Measurements from ENCODE around the gene PCDH9. TPM values are rescaled to one million over a fixed set of nuclear protein-coding genes. Genes with fewer than 3 reads are reported as not detected.

The PCDH9 gene
- total and polyA plus RNA-seq, 7 experiments from 2014 or later: 0.08 to 1.3 (median 0.21) TPM

DNA sequence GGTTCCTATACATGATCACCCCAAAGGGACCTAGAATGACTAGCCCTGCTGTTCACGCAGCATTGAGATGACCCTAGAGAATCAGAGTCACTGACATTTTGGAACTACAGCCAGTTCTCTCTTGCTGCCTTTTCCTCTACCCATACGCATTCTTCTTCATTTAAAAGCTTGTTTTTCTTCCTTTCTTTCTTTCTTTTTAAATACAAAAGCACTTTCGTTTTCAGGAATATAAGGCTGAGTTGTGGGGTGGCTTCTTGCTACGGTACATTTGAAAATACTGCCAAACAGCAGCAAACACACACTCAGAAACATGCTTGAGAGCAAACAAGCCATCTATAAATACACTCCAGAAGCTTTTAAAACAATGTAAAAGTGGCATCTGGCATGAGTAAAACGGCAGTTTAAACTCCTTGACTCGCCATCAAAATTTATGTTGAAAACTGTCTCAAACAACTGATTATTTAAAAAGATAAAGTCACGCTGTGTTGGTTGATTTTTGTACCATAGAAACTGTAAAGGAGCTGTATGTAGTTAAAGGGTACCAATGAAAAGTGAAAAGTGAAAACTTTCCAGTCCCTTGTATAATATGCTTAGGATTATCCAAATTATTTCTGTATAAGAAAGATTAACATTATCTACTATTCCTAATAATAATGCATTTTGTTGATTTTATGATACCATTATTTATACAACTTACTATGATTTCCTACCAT is 95.6 kb downstream of the PCDH9 start:
- no peaks in the 10 kb centered on the region for H3K4me1 ChIP-seq (ENCODE audit: control insufficient read depth in 2 of 2, insufficient read depth in 2 of 2, low read length in 2 of 2)
- no peaks in the 10 kb centered on the region for H3K9me3 ChIP-seq (ENCODE audit: control insufficient read depth in 2 of 3, low read length in 3 of 3)
- H3K27me3 Mint-ChIP-seq: no peaks in the 10 kb centered on the region
- no peak overlapping the region for H3K4me3 ChIP-seq (ENCODE audit: low read length)
- H3K27ac ChIP-seq (ENCODE audit: low read depth, low read length): no peak overlapping the region
- H3K27me3 ChIP-seq (ENCODE audit: control insufficient read depth in 2 of 2, insufficient read depth in 2 of 2, low read length in 2 of 2): no peaks in the 10 kb centered on the region
- POLR2A ChIA-PET: no interaction called here
- peaks cover 0 to 5% (median 2%) of the 10 kb centered on the region in 7 donors for H3K4me1 Mint-ChIP-seq
- ATAC-seq: no peak
- no peaks in the 10 kb centered on the region for H3K9me3 Mint-ChIP-seq
- intact Hi-C loops (cut with micrococcal nuclease): no loop called here
- no peaks in the 10 kb centered on the region for H3K36me3 Mint-ChIP-seq
- CTCF ChIA-PET: no interaction called here
- H3K36me3 ChIP-seq (ENCODE audit: control insufficient read depth in 2 of 3, insufficient read depth in 3 of 3, low read length in 3 of 3): no peaks in the 10 kb centered on the region
- no peak for DNase-seq
- H3K4me3 Mint-ChIP-seq: peak overlapping the region in 7 of 10 donors; percentile 7 to 72 (median 38)
- H3K27ac Mint-ChIP-seq: peak overlapping the region in 1 of 9 donors; percentile 26

DNA sequence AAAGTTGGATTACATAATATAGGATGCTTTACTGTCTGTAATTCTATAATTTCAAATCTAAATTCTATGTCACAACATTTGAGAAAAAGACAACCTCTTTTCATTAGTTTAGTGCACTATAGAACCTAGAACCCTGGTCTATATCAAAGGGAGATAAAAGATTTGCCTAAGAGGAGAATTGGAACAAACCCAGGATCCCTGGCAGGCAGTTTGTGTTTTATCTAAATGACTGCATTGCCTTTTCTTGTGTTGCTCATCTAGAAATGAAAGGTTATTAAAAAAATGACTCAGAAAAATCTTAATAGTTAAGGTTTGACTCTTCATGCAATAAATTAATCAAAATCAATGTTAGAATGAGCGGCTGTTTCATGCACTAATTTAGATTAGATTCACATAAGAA is 96.7 kb downstream of the PCDH9 start:
- CTCF ChIA-PET: no interaction called here
- ATAC-seq: no peak
- Histone ChIP-seq H3K4me3 (ENCODE audit: low read length) (no peak overlapping the region), H3K4me1 (ENCODE audit: control insufficient read depth in 2 of 2, insufficient read depth in 2 of 2, low read length in 2 of 2) (no peaks in the 10 kb centered on the region), H3K27me3 (ENCODE audit: control insufficient read depth in 2 of 2, insufficient read depth in 2 of 2, low read length in 2 of 2) (no peaks in the 10 kb centered on the region), H3K9me3 (ENCODE audit: control insufficient read depth in 2 of 3, low read length in 3 of 3) (no peaks in the 10 kb centered on the region), H3K36me3 (ENCODE audit: control insufficient read depth in 2 of 3, insufficient read depth in 3 of 3, low read length in 3 of 3) (no peaks in the 10 kb centered on the region), H3K27ac (ENCODE audit: low read depth, low read length) (no peak overlapping the region)
- intact Hi-C loops (cut with micrococcal nuclease): no loop called here
- Mint-ChIP-seq H3K9me3 (peaks cover 0 to 2% (median 0%) of the 10 kb centered on the region in 11 donors), H3K27me3 (no peaks in the 10 kb centered on the region), H3K27ac (no peak overlapping the region), H3K4me3 (no peak overlapping the region), H3K4me1 (peaks cover 0 to 5% (median 2%) of the 10 kb centered on the region in 7 donors), H3K36me3 (no peaks in the 10 kb centered on the region)
- POLR2A ChIA-PET: no interaction called here
- DNase-seq: no peak

GRCh38 chr13:67131393-67131792 is 98.7 kb downstream of the PCDH9 start:
- CTCF ChIA-PET: no interaction called here

DNA sequence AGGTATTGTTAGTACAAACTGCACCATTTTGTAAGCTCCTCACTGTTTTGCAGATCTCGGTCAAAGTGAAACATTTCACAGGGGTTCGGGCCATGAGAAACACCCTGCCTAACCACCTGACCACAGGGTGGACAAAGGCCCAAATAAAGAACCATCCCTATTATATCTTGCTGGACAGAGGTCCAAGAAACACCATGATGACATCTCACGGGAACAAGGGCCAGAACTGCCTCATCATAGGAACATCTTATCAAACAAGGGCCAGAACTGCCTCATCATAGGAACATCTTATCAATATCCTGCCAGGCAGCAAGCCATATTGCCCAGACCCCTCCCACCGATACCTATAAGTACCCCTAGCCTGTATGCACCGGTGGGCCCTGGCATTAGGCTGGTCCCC is 99.7 kb downstream of the PCDH9 start:
- H3K4me3 Mint-ChIP-seq: no peak overlapping the region
- Histone ChIP-seq H3K4me3 (ENCODE audit: low read length) (no peak overlapping the region), H3K27me3 (ENCODE audit: control insufficient read depth in 2 of 2, insufficient read depth in 2 of 2, low read length in 2 of 2) (no peaks in the 10 kb centered on the region), H3K27ac (ENCODE audit: low read depth, low read length) (no peak overlapping the region), H3K9me3 (ENCODE audit: control insufficient read depth in 2 of 3, low read length in 3 of 3) (no peaks in the 10 kb centered on the region), H3K4me1 (ENCODE audit: control insufficient read depth in 2 of 2, insufficient read depth in 2 of 2, low read length in 2 of 2) (no peaks in the 10 kb centered on the region), H3K36me3 (ENCODE audit: control insufficient read depth in 2 of 3, insufficient read depth in 3 of 3, low read length in 3 of 3) (no peaks in the 10 kb centered on the region)
- H3K9me3 Mint-ChIP-seq: peaks cover 0 to 2% (median 0%) of the 10 kb centered on the region in 11 donors
- CTCF ChIA-PET: no interaction called here
- H3K36me3 Mint-ChIP-seq: no peaks in the 10 kb centered on the region
- DNase-seq (no peak), ATAC-seq (no peak)
- POLR2A ChIA-PET: no interaction called here
- H3K27me3 Mint-ChIP-seq: no peaks in the 10 kb centered on the region
- no peak overlapping the region for H3K27ac Mint-ChIP-seq
- intact Hi-C loops (cut with micrococcal nuclease): no loop called here
- H3K4me1 Mint-ChIP-seq: peaks cover 0 to 5% (median under 1%) of the 10 kb centered on the region in 7 donors

More at GRCh38 chr13:67131393-67131792, 98.7 kb downstream of the PCDH9 start:
- Mint-ChIP-seq H3K27ac (no peak overlapping the region), H3K36me3 (no peaks in the 10 kb centered on the region), H3K27me3 (no peaks in the 10 kb centered on the region), H3K9me3 (peaks cover 0 to 2% (median 0%) of the 10 kb centered on the region in 11 donors), H3K4me3 (no peak overlapping the region), H3K4me1 (peaks cover 0 to 5% (median 2%) of the 10 kb centered on the region in 7 donors)
- no peaks in the 10 kb centered on the region for H3K4me1 ChIP-seq (ENCODE audit: control insufficient read depth in 2 of 2, insufficient read depth in 2 of 2, low read length in 2 of 2)
- no peak for DNase-seq
- no peaks in the 10 kb centered on the region for H3K9me3 ChIP-seq (ENCODE audit: control insufficient read depth in 2 of 3, low read length in 3 of 3)
- no peak for ATAC-seq
- POLR2A ChIA-PET: no interaction called here
- no peaks in the 10 kb centered on the region for H3K36me3 ChIP-seq (ENCODE audit: control insufficient read depth in 2 of 3, insufficient read depth in 3 of 3, low read length in 3 of 3)
- intact Hi-C loops (cut with micrococcal nuclease): no loop called here
- H3K4me3 ChIP-seq (ENCODE audit: low read length): no peak overlapping the region
- no peaks in the 10 kb centered on the region for H3K27me3 ChIP-seq (ENCODE audit: control insufficient read depth in 2 of 2, insufficient read depth in 2 of 2, low read length in 2 of 2)
- H3K27ac ChIP-seq (ENCODE audit: low read depth, low read length): no peak overlapping the region

- ChIA-PET CTCF (no interaction called here), POLR2A (no interaction called here)
- no peaks in the 10 kb centered on the region for H3K9me3 ChIP-seq (ENCODE audit: control insufficient read depth in 2 of 3, low read length in 3 of 3)
- no peak overlapping the region for H3K27ac ChIP-seq (ENCODE audit: low read depth, low read length)
- H3K27me3 ChIP-seq (ENCODE audit: control insufficient read depth in 2 of 2, insufficient read depth in 2 of 2, low read length in 2 of 2): no peaks in the 10 kb centered on the region
- Mint-ChIP-seq H3K4me3 (no peak overlapping the region), H3K9me3 (peaks cover 0 to 3% (median 0%) of the 10 kb centered on the region in 11 donors), H3K4me1 (peaks cover 0 to 3% (median 0%) of the 10 kb centered on the region in 7 donors), H3K27me3 (no peaks in the 10 kb centered on the region), H3K27ac (no peak overlapping the region), H3K36me3 (no peaks in the 10 kb centered on the region)
- DNase-seq: no peak
- no peaks in the 10 kb centered on the region for H3K4me1 ChIP-seq (ENCODE audit: control insufficient read depth in 2 of 2, insufficient read depth in 2 of 2, low read length in 2 of 2)
- H3K36me3 ChIP-seq (ENCODE audit: control insufficient read depth in 2 of 3, insufficient read depth in 3 of 3, low read length in 3 of 3): no peaks in the 10 kb centered on the region
- intact Hi-C loops (cut with micrococcal nuclease): no loop called here
- H3K4me3 ChIP-seq (ENCODE audit: low read length): no peak overlapping the region
- ATAC-seq: no peak
These were observed 102.0 kb downstream of the PCDH9 start for GRCh38 chr13:67128136-67128535.

DNA sequence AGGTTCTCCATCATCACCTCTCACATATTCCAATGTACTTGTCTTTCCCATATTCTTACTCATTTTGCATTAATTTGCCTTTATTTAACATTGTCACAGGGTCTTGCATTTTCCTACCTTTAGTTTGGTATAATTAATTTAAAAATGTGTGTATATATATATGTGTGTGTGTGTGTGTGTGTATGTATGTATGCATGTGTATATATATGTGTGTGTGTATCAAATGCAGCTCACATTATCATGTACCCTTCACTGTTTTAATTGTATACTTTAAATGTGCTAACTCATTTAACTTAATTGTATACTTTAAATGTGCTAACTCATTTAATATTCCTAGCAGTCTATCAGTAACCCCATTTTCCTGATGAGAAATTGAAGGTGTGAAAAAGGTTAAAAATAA is 104.5 kb downstream of the PCDH9 start:
- H3K27ac ChIP-seq (ENCODE audit: low read depth, low read length): no peak overlapping the region
- peaks cover 0 to 3% (median 0%) of the 10 kb centered on the region in 11 donors for H3K9me3 Mint-ChIP-seq
- H3K4me1 ChIP-seq (ENCODE audit: control insufficient read depth in 2 of 2, insufficient read depth in 2 of 2, low read length in 2 of 2): no peaks in the 10 kb centered on the region
- DNase-seq: no peak
- intact Hi-C loops (cut with micrococcal nuclease): no loop called here
- CTCF ChIA-PET: no interaction called here
- no peaks in the 10 kb centered on the region for H3K36me3 ChIP-seq (ENCODE audit: control insufficient read depth in 2 of 3, insufficient read depth in 3 of 3, low read length in 3 of 3)
- H3K27me3 Mint-ChIP-seq: no peaks in the 10 kb centered on the region
- no peak for ATAC-seq
- H3K36me3 Mint-ChIP-seq: no peaks in the 10 kb centered on the region
- H3K27me3 ChIP-seq (ENCODE audit: control insufficient read depth in 2 of 2, insufficient read depth in 2 of 2, low read length in 2 of 2): no peaks in the 10 kb centered on the region
- H3K4me3 ChIP-seq (ENCODE audit: low read length): no peak overlapping the region
- no peak overlapping the region for H3K4me3 Mint-ChIP-seq
- POLR2A ChIA-PET: no interaction called here
- H3K9me3 ChIP-seq (ENCODE audit: control insufficient read depth in 2 of 3, low read length in 3 of 3): no peaks in the 10 kb centered on the region
- H3K4me1 Mint-ChIP-seq: peaks cover 0 to 7% (median 0%) of the 10 kb centered on the region in 7 donors
- no peak overlapping the region for H3K27ac Mint-ChIP-seq

DNA sequence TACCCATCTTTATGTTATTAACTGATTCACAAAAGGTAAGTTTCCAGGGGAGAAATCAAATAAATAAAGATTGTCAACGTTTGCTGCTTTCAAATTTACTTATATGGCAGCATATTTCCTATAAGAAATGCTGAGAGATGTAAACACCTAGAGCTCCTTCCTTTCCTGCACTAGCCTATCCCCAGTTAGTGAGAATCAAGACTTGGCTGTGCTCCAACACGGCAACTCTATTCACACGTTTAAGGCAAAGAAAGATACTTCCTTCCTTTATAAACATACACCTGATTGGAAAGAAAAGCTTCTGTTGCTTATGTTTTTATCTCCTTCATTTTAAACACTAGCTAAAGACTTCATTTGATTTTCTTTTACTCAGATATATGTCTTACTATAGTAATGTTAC is 107.0 kb downstream of the PCDH9 start:
- CTCF ChIA-PET: no interaction called here
- H3K9me3 Mint-ChIP-seq: peaks cover 0 to 3% (median 0%) of the 10 kb centered on the region in 11 donors
- H3K36me3 ChIP-seq (ENCODE audit: control insufficient read depth in 2 of 3, insufficient read depth in 3 of 3, low read length in 3 of 3): no peaks in the 10 kb centered on the region
- H3K36me3 Mint-ChIP-seq: no peaks in the 10 kb centered on the region
- no peaks in the 10 kb centered on the region for H3K4me1 ChIP-seq (ENCODE audit: control insufficient read depth in 2 of 2, insufficient read depth in 2 of 2, low read length in 2 of 2)
- H3K4me3 Mint-ChIP-seq: no peak overlapping the region
- H3K4me3 ChIP-seq (ENCODE audit: low read length): no peak overlapping the region
- no peak overlapping the region for H3K27ac Mint-ChIP-seq
- H3K27ac ChIP-seq (ENCODE audit: low read depth, low read length): no peak overlapping the region
- DNase-seq (peak in 3 of 9 donors; percentile 2 to 12 (median 4)), ATAC-seq (no peak)
- H3K27me3 Mint-ChIP-seq: no peaks in the 10 kb centered on the region
- peaks cover 0 to 7% (median 0%) of the 10 kb centered on the region in 7 donors for H3K4me1 Mint-ChIP-seq
- POLR2A ChIA-PET: no interaction called here
- no peaks in the 10 kb centered on the region for H3K27me3 ChIP-seq (ENCODE audit: control insufficient read depth in 2 of 2, insufficient read depth in 2 of 2, low read length in 2 of 2)
- H3K9me3 ChIP-seq (ENCODE audit: control insufficient read depth in 2 of 3, low read length in 3 of 3): no peaks in the 10 kb centered on the region
- intact Hi-C loops (cut with micrococcal nuclease): no loop called here
